K562 (cell line): Measurements from ENCODE around the gene SLC12A3. TPM values are rescaled to one million over a fixed set of nuclear protein-coding genes. Genes with fewer than 3 reads are reported as not detected.
A peak's percentile ranks its signal among the peaks of the same experiment; 100 is the strongest.

Experiments used
- ATAC-seq: fragments of 200-7000 bp; cut with Tn5 transposase; 3 replicates; pipeline ENCODE4 v1.9.1; 2020; ENCODE audit warnings: moderate library complexity
- BruUV-seq: library from RNA; stranded (reverse); fragments of 400-500 nt; replicated peaks from 2 replicates; lab custom pipeline; 2021; lab: Mats Ljungman, UMichigan
- CTCF ChIA-PET: fragments of 300-600 bp; formaldehyde crosslinking; extraction: SDS; loops from one replicate; lab custom pipeline; 2021; ENCODE audit warnings: low intra/inter-chr PET ratio; lab: Yijun Ruan, JAX
- POLR2A ChIA-PET: fragments of 300-600, 350-650 bp; sonication (Branson Sonifier 250); formaldehyde crosslinking; extraction: SDS; loops from one replicate; lab custom pipeline; 2021; ENCODE audit warnings: antibody characterized with exemption, inconsistent platforms; lab: Yijun Ruan, JAX
- DNase-seq, 4 experiments: peaks; one replicate each; pipeline versions ENCODE4 v3.0.0 to v3.0.0-alpha.2; 2011 to 2018; ENCODE audit warnings: low spot score in 3 of 4, mixed read lengths in 3 of 4; ENCODE audit errors: extremely low read depth in 1 of 4
- FAIRE-seq: peaks from 2 replicates; lab custom pipeline; 2011; peaks lifted over from hg19 to GRCh38; lab: Jason Lieb, UNC
- H2AFZ ChIP-seq: 2 replicates; pipeline ENCODE4 v1.6.0; 2011; ENCODE audit warnings: low read depth, low read length, control low read depth, inconsistent platforms
- H3K27ac ChIP-seq: fragments of 200-600 bp; 3 replicates; pipeline ENCODE4 v1.8.0; 2011; ENCODE audit warnings: low read depth, mild to moderate bottlenecking, control low read depth, inconsistent platforms, low read length, moderate library complexity, mixed read lengths; ENCODE audit errors: extremely low read depth
- H3K27me3 ChIP-seq, 2 experiments: fragments of 300-600 bp in 1 of 2; 2 replicates in 1 of 2; 3 replicates in 1 of 2; pipeline versions ENCODE4 v1.6.0 to v1.8.0; 2011; ENCODE audit warnings: inconsistent platforms in 2 of 2, low read length in 2 of 2, mild to moderate bottlenecking in 1 of 2, mixed read lengths in 1 of 2, moderate library complexity in 1 of 2; ENCODE audit not compliant: control insufficient read depth in 2 of 2, insufficient read depth in 2 of 2
- H3K36me3 ChIP-seq: fragments of 300-600 bp; 3 replicates; pipeline ENCODE4 v1.8.0; 2011; ENCODE audit warnings: mild to moderate bottlenecking, low read length, inconsistent platforms; ENCODE audit not compliant: control insufficient read depth, insufficient read depth
- H3K4me1 ChIP-seq, 2 experiments: fragments of 200-600 bp in 1 of 2; replicated peaks in 1 of 2; 2 replicates in 1 of 2; 3 replicates in 1 of 2; pipeline versions ENCODE4 v1.5.1 to v1.8.0; 2011; ENCODE audit warnings: inconsistent platforms in 2 of 2, low read length in 2 of 2, mild to moderate bottlenecking in 1 of 2, mixed read lengths in 1 of 2, moderate library complexity in 1 of 2; ENCODE audit not compliant: control insufficient read depth in 2 of 2, insufficient read depth in 2 of 2
- H3K4me2 ChIP-seq: 2 replicates; pipeline ENCODE4 v1.6.1; 2011; ENCODE audit warnings: low read length, control low read depth, inconsistent platforms, mixed read lengths; ENCODE audit not compliant: insufficient read depth
- H3K4me3 ChIP-seq: fragments of 200-600 bp; sonication (generic), shearing (Covaris generic); 2 replicates; pipeline ENCODE4 v1.5.1; 2016; ENCODE audit warnings: control low read depth, inconsistent platforms
- H3K79me2 ChIP-seq: fragments of 200-600 bp; 3 replicates; pipeline ENCODE4 v1.8.0; 2011; ENCODE audit warnings: low read length, inconsistent platforms; ENCODE audit not compliant: control insufficient read depth, insufficient read depth
- H3K9ac ChIP-seq, 2 experiments: 2 replicates each; pipeline versions ENCODE4 v1.6.0 to v1.6.1; 2011; ENCODE audit warnings: low read depth in 2 of 2, low read length in 2 of 2, control low read depth in 1 of 2, inconsistent platforms in 1 of 2, mild to moderate bottlenecking in 1 of 2, mixed read lengths in 1 of 2; ENCODE audit not compliant: insufficient read depth in 1 of 2
- H3K9me1 ChIP-seq: one replicate; pipeline ENCODE4 v1.6.0; 2011; ENCODE audit warnings: inconsistent platforms, mild to moderate bottlenecking, low read length, moderate library complexity; ENCODE audit not compliant: control insufficient read depth, insufficient read depth
- H3K9me3 ChIP-seq: replicated peaks from 2 replicates; pipeline ENCODE4 v1.5.1; 2011; ENCODE audit warnings: low read depth, low read length, inconsistent platforms; ENCODE audit not compliant: control insufficient read depth, insufficient read depth
- H4K20me1 ChIP-seq: replicated peaks from 2 replicates; pipeline ENCODE4 v1.6.1; 2011; ENCODE audit warnings: low read length, inconsistent platforms, mixed read lengths; ENCODE audit not compliant: control insufficient read depth, insufficient read depth
- ADNP ChIP-seq: fragments of 200-800 bp; sonication (Bioruptor generic); IDR thresholded peaks from 2 replicates; pipeline ENCODE4 v1.6.1; 2016; ENCODE audit warnings: missing genetic modification characterization, missing compliant biosample characterization
- BCOR ChIP-seq: fragments of 450-650 bp; IDR thresholded peaks from 2 replicates; pipeline ENCODE4 v1.6.1; 2016
- CBX1 ChIP-seq: sonication (generic); IDR thresholded peaks from 2 replicates; pipeline ENCODE4 v1.6.1; 2016; ENCODE audit warnings: antibody characterized with exemption, low read depth, mild to moderate bottlenecking
- EP300 ChIP-seq: IDR thresholded peaks from 2 replicates; pipeline ENCODE4 v1.6.1; 2012; ENCODE audit warnings: low read length, improper control_type of control experiment
- FOXK2 ChIP-seq, 2 experiments: fragments of 450-650 bp; IDR thresholded peaks in 1 of 2; conservative IDR thresholded peaks in 1 of 2; 2 replicates each; pipeline ENCODE4 v1.6.1; 2016; ENCODE audit warnings: low read depth in 2 of 2, mild to moderate bottlenecking in 1 of 2
- MEF2A ChIP-seq: IDR thresholded peaks from 2 replicates; pipeline ENCODE4 v1.6.1; 2011; ENCODE audit warnings: low read depth, mild to moderate bottlenecking, low read length, moderate library complexity; ENCODE audit not compliant: control insufficient read depth
- PHF8 ChIP-seq: fragments of 200-600 bp; sonication (generic); IDR thresholded peaks from 2 replicates; pipeline ENCODE4 v1.6.1; 2012; ENCODE audit warnings: mixed run types, mild to moderate bottlenecking, inconsistent platforms, low read length, moderate library complexity, borderline replicate concordance
- PTBP1 ChIP-seq: fragments of 200-400 bp; formaldehyde crosslinking; IDR thresholded peaks from 2 replicates; pipeline ENCODE4 v1.6.1; 2017; ENCODE audit warnings: low read depth, low read length
- REST ChIP-seq, 2 experiments: fragments of 450-650 bp; formaldehyde crosslinking in 1 of 2; IDR thresholded peaks; 2 replicates each; pipeline versions ENCODE4 v1.4.0 to v1.6.1; 2014 to 2020; ENCODE audit warnings: mild to moderate bottlenecking in 2 of 2, borderline replicate concordance in 1 of 2, low read depth in 1 of 2
- ZFP36 ChIP-seq: fragments of 150-350 bp; IDR thresholded peaks from 2 replicates; pipeline ENCODE4 v1.6.1; 2018; ENCODE audit warnings: low read length, low read depth; ENCODE audit not compliant: partially characterized antibody
- ZNF780A ChIP-seq: fragments of 250-450 bp; sonication (Bioruptor Pico); IDR thresholded peaks from 2 replicates; pipeline ENCODE4 v1.5.0; 2021; ENCODE audit warnings: mild to moderate bottlenecking
- WGBS: fragments of 100-300 bp; shearing (Covaris generic); methylation state at CpG from one replicate; pipeline ENCODE4 v1.1.6; 2016; ENCODE audit warnings: low coverage, mixed read lengths; ENCODE audit not compliant: insufficient coverage; ENCODE audit errors: missing lambda C conversion rate; 5-methylcytosine and 5-hydroxymethylcytosine counted together
- in situ Hi-C: fragments of 300-500 bp; cut with MboI; formaldehyde crosslinking; loops from 4 replicates; pipeline ENCODE4 v1.15.0; 2018; ENCODE audit warnings: inconsistent platforms, mixed read lengths
- intact Hi-C: fragments of 100-400 bp; cut with micrococcal nuclease; formaldehyde crosslinking; loops from 2 replicates; pipeline ENCODE4 v1.14.2; 2022
- polyA plus RNA-seq, 8 experiments: library from polyadenylated mRNA; depleted of rRNA in 4 of 8; stranded (reverse) in 5 of 8; unstranded in 3 of 8; fragments of >200 nt; fragmentation: Nextera tagmentation in 2 of 8; fragmentation: Illumina TruSeq in 1 of 8; extraction: Ambion mirVana in 2 of 8; extraction: Trizol in 1 of 8; gene quantifications; 2 replicates each; pipeline versions ENCODE4 v1.2.1 to v1.2.3, GENCODE V29; 2011 to 2014; ENCODE audit warnings: inconsistent platforms in 1 of 8, missing spikeins in 1 of 8
- total RNA-seq, 7 experiments: library from RNA; depleted of rRNA in 6 of 7; stranded (reverse); fragments of >200 nt in 6 of 7; fragmentation: Illumina TruSeq in 2 of 7; extraction: Trizol in 2 of 7; gene quantifications; 2 replicates each; pipeline versions ENCODE4 v1.2.1 to v1.2.3, GENCODE V29; 2011 to 2021; ENCODE audit warnings: low replicate concordance in 1 of 7

Gene SLC12A3
- total and polyA plus RNA-seq, 9 of the 15 experiments (the other 6 are each of a cell fraction or from before 2014, with no cell fraction given), result not detected

- no peak for FAIRE-seq
- no peak overlapping the region for H3K27ac ChIP-seq
- H3K27me3 ChIP-seq, result peaks cover 0 to 10% of the 10 kb centered on the region in 2 experiments; a peak in 3 of 5 replicates
- H4K20me1 ChIP-seq, result no peaks in the 10 kb centered on the region; the same call in 1 of the 2 replicates
- peaks cover 2 to 16% of the 10 kb centered on the region in 2 experiments; a peak in 3 of 5 replicates for H3K4me1 ChIP-seq
- no peak for ATAC-seq
- CTCF ChIA-PET, result no interaction called here
- WGBS, result 40% methylated on average over 12 of the region's 13 CpGs
- H3K9me3 ChIP-seq, result no peaks in the 10 kb centered on the region
- no peak overlapping the region for H3K4me3 ChIP-seq
- BruUV-seq, result no TSS peak
- no peak for DNase-seq
- no peaks in the 10 kb centered on the region for H3K36me3 ChIP-seq
- POLR2A ChIA-PET, result no interaction called here
- in situ Hi-C loops (loop anchor here (5.0 to 10.0 kb wide), 2 partner anchors 87 to 281 kb away; partner anchors contain the start of gene MT3), intact Hi-C loops (no loop called here)
- no peaks in the 10 kb centered on the region for H3K79me2 ChIP-seq
- H3K9me1 ChIP-seq, result no peaks in the 10 kb centered on the region
- H3K4me2 ChIP-seq, result no peak overlapping the region
- peak overlapping the region in 1 of 2 experiments; percentile 59; a peak in 2 of 4 replicates for H3K9ac ChIP-seq
- no peak overlapping the region for H2AFZ ChIP-seq
- TF ChIP-seq EP300 (no peak), REST (IDR thresholded peaks at IDR 0.05; ENCODE audit: borderline replicate concordance) (no peak), REST (CRISPR knock-in tag; IDR thresholded peaks at IDR 0.05; ENCODE audit: low read depth) (no peak), ZFP36 (peak; percentile 75), CBX1 (peak; percentile 63; the same call in 1 of the 2 replicates), PHF8 (no peak), PTBP1 (0 out of 2 replicates have a peak, but pooled peaks have one; percentile 50), MEF2A (no peak), ZNF780A (CRISPR knock-in tag) (no peak), FOXK2 (conservative IDR thresholded peaks at IDR 0.05 in 1 of 2, IDR thresholded peaks at IDR 0.05 in 1 of 2; ENCODE audit: low read depth in 2 of 2) (no peak), BCOR (peak; percentile 56; the same call in 1 of the 2 replicates), ADNP (tag) (0 out of 2 replicates have a peak, but pooled peaks have one; percentile 19)
These were observed 521 bp downstream of the SLC12A3 start for GRCh38 chr16:56865394-56866062.
